Right renal pelvis (tissue), 4 donors: Measurements from ENCODE around the gene C6orf62. TPM values are rescaled to one million over a fixed set of nuclear protein-coding genes. Genes with fewer than 3 reads are reported as not detected.
"Not testable (repeated sequence)": the region's sequence is repeated elsewhere in the genome, so short reads cannot be mapped to it uniquely, and the experiment has no call there.

Experiments
- DNase-seq, 4 donors: peaks; one replicate each; pipeline ENCODE4 v3.0.0-alpha.2; 2013; ENCODE audit warnings: low read depth in 4 of 4, low spot score in 3 of 4, missing footprints in 1 of 4
- polyA plus RNA-seq, 4 donors: library from polyadenylated mRNA; unstranded; fragments of 120-200 nt; gene quantifications; one replicate each; pipeline ENCODE4 v1.2.1, GENCODE V29; 2013; ENCODE audit not compliant: insufficient read length in 4 of 4

The C6orf62 gene
- polyA plus RNA-seq, 4 donors: 125 to 155 (median 140) TPM

GRCh38 chr6:24668997-24669361 is 50.0 kb downstream of the C6orf62 start:
- no peak for DNase-seq

DNA sequence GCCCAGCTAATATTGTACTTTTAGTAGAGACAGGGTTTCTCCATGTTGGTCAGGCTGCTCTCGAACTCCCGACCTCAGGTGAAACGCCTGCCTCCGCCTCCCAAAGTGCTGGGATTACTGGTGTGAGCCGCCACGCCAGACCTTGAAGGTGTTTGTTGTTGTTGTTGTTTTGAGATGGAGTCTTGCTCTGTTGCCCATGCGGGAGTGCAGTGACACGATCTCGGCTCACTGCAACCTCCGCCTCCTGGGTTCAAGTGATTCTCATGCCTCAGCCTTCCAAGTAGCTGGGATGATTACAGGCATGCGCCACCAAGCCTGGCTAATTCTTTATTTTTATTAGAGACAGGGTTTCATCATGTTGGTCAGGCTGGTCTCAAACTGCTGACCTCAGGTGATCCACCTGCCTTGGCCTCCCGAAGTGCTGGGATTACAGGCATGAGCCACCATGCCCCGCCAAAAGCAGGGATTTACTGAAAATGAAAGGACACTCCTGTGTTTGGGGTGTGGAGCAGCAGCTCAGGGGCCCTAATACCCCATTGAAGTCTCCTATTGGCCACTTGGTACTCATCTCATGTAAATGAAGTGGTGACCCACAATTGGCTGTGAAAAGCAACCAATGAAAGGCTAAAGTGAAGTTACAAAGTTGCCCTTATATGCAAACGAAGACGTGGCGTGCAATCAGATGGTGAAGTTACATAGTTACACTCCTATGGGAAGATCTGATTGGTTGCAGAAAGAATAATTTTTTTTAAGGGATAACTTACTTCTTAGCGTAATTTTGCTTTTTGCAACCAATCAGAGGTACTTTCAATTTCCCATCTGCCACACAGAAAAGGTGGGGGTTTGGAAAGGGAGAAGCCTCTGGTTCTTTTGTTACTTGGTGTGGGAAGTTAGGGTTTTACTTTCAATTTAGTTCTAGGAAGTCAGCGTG is 50.6 kb downstream of the C6orf62 start:
- not testable (repeated sequence) for DNase-seq

DNA sequence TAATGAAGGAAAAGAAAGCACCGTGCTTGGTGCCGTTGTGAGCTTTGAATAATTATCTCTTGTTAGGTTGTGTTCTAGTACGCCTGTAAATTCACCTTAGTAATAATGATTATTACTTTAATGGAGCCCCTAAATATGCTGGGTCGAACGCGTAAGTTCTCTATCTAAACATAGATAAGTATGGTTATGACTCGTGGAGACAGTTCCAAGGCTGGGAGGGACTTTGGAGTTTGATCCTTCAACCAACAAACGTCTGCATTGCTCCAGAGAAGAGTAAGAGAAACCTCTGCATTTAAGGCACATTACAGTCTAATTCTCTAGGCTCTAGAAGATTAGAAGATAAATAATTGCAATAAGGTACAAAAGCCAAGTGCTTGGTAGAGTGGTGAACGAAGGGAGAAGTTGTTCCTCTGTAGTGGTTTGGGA is 51.6 kb downstream of the C6orf62 start:
- peak in 2 of 4 donors; percentile 7 to 20 for DNase-seq

GRCh38 chr6:24666641-24667377 is 52.1 kb downstream of the C6orf62 start, which contains the start of the genes ACOT13 and TDP2:
ACOT13 (plus strand) TSS chr6:24667077; CDS start chr6:24667264, 187 bp downstream.
TDP2 (minus strand) TSS chr6:24666899; CDS start chr6:24666862, 37 bp downstream.
- peak; percentile 95 to 99 (median 96) for DNase-seq

GRCh38 chr6:24666097-24666640 is 52.8 kb downstream of the C6orf62 start:
- peak in 1 of 4 donors; percentile 14 for DNase-seq

DNA sequence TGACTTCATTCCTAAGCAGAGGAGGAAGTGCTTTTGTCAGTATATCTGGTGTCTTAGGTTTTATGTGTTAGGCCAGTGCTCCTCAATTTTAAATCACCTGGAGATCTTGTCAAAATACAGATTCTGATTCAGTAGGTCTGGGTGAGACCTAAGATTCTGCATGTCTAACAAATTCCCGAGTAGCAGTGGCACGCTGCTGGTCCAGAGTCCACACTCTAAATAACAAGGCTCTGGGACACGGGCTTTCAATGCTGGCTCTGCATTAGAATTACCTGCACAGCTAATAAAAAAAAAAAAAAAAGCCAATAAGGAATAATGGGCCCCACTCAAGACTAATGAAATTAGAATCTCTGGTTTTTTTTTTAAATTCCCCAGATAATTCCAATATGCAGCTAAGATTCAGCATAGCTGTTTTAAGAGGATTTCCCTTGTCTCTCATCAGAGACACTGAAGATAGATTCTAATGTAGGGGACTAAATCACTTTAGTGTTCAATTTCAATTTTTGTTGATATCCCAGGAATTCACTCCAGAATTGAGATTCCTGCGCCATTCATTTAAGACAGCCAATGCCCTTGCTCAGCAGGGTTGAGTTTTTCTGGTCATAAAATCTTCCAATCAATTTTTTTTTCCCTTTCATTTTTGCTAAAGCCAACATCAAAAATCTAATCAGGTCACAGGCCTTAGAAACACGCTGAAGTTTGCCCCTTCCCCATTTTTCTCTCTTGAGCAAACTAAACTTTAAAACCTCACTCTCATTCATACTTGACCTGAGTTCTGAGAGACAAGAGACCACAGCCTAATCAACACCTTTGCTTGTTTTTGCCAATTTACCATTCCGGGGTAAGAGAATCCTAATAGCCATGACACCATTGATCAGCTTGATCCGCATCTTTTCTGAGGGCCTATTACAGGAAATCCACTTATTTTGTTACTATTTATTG is 54.6 kb downstream of the C6orf62 start:
- no peak for DNase-seq

GRCh38 chr6:24663189-24663588 is 55.8 kb downstream of the C6orf62 start:
- DNase-seq: no peak

DNA sequence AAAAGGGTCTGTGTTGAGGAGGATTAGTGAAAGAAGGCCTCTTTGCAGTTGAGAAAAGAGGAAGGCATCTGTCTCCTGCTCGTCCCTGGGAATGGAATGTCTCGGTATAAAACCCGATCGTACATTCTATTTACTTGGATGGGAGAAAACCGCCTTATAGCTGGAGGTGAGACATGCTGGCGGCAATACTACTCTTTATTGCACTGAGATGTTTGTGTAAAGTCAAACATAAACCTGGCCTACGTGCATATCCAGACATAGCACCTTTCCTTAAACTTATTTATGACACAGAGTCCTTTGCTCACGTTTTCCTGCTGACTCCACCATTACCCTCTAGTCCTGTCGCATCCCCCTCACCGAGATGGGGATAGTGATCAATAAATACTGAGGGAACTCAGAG is 56.7 kb downstream of the C6orf62 start:
- no peak for DNase-seq

DNA sequence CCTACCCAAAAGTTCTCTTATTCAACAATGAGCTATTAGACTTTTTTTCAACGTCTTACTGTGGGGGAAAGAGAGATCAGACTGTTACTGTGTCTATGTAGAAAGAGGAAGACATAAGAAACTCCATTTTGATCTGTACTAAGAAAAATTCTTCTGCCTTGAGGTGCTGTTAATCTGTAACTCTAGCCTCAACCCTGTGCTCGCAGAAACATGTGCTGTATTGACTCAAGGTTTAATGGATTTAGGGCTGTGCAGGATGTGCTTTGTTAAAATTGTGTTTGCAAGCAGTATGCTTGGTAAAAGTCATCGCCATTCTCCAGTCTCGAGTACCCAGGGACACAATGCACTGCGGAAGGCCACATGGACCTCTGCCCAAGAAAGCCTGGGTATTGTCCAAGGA is 57.2 kb downstream of the C6orf62 start:
- not testable (repeated sequence) for DNase-seq

- no peak for DNase-seq
These were observed 58.8 kb downstream of the C6orf62 start for GRCh38 chr6:24660105-24660504.

- no peak for DNase-seq
These were observed 59.4 kb downstream of the C6orf62 start for GRCh38 chr6:24659561-24659960.

DNA sequence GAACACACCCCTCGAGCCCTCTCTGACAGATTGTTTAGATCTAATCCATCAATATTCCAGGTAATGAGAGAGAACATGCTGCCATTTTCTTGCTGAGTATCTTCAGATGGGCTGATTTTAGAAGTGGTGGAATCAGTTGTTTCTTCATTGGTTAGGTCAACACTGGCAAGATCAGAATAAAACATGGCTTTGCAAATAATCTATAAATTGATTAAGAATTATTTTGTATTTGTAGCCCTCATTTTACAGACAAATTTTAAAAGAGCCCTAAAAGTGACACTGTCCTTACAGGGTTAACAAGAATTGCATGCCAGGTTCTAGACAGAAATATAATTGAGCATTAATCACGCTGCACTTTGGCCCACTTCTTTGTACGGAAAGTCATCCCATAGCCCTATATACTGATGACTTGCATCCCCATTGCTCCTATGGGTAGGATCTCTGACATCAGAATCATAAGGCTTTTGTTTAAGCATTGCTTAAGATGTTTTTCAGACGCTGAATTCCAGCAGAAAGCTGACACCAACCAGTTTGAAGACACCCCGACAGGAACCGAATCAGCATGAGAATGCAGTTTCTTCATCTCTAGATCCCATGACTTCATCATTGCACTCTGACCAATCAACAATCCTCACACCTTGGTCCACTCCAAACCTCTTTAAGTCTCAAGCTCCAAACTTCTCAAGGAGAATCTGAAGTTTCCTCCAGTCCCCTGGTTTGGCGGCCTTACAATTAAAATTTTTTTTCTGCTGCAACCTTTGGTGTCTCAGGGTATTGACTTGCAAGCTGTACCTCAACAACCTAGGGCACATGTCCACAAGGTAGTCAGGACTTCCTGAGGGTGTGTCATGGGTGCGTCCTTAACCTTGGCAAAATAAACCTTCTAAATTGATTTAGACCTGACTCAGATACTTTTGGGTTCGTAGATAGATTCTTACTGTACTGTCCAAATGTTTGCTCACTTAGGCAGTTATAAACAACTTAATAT is 60.1 kb downstream of the C6orf62 start:
- DNase-seq: no peak

DNA sequence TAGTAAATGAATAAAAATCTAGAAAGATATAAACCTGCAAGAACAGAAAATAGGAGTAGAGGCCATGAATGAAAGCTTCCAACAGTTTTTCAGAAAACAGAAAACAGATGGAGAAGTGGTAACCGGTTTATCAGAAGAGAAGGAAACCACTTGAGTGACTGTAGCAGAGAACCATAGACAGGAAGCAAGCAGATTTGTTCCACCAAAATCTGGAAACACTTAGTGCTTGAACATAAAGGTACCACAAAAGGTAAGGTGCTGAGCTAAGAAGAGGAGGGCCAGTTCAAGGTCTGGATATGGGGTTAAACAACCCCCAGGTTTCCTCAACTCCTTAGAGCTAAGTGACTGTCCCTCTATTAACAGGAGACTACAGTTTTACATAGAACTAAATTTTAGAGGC is 63.7 kb downstream of the C6orf62 start:
- no peak for DNase-seq

Other genes with a start within 250 kb of the C6orf62 start
- gene GPLD1, start 229.6 kb downstream of the C6orf62 start, polyA plus RNA-seq: 1 to 10 TPM; 2.6 to 3.3 (median 3.0) TPM
- 10 to 100 TPM; 28.9 to 32.8 (median 31.3) TPM for gene ALDH5A1, start 224.2 kb downstream of the C6orf62 start, polyA plus RNA-seq
- gene KIAA0319, start 73.0 kb downstream of the C6orf62 start, polyA plus RNA-seq: under 1 TPM; 0.25 to 0.39 (median 0.33) TPM
- 10 to 100 TPM; 61.1 to 72.4 (median 67.9) TPM for gene TDP2, start 52.3 kb downstream of the C6orf62 start, polyA plus RNA-seq
- 10 to 100 TPM; 36.5 to 45.0 (median 43.0) TPM for gene ACOT13, start 52.1 kb downstream of the C6orf62 start, polyA plus RNA-seq
- gene GMNN, start 55.8 kb upstream of the C6orf62 start, polyA plus RNA-seq: 10 to 100 TPM; 56.6 to 62.3 (median 58.9) TPM
- under 1 TPM in 1 of 4 donors, not detected in 3; 0.09 TPM for gene ARMH2, start 79.8 kb upstream of the C6orf62 start, polyA plus RNA-seq
- gene RIPOR2, start 216.8 kb upstream of the C6orf62 start, polyA plus RNA-seq: 1 to 10 TPM; 6.2 to 9.0 (median 8.0) TPM